Natural killer cell (primary cell): ENCODE results near the gene KIDINS220. TPM values are rescaled to one million over a fixed set of nuclear protein-coding genes. Genes with fewer than 3 reads are reported as not detected.
A peak's percentile ranks its signal among the peaks of the same experiment; 100 is the strongest.

Source experiments
- ATAC-seq, 3 donors: fragments of 150-1000 bp in 2 of 3; fragments of 200-7000 bp in 1 of 3; cut with Tn5 transposase; 1 replicate in 1 of 3; 2 replicates in 2 of 3; pipeline ENCODE4 v1.10.0; 2021; ENCODE audit warnings: mild to moderate bottlenecking in 2 of 3, moderate library complexity in 2 of 3
- DNase-seq, 2 donors: peaks; one replicate each; pipeline versions ENCODE4 v3.0.0 to v3.0.0-alpha.2; 2013 to 2021; ENCODE audit warnings: mixed read lengths in 1 of 2
- H3K27ac ChIP-seq: one replicate; pipeline ENCODE4 v1.5.1; 2013; ENCODE audit warnings: mild to moderate bottlenecking, low read length
- H3K27me3 ChIP-seq: one replicate; pipeline ENCODE4 v1.6.1; 2013; ENCODE audit warnings: low read length; ENCODE audit not compliant: control insufficient read depth, insufficient read depth
- H3K36me3 ChIP-seq: one replicate; pipeline ENCODE4 v1.6.1; 2013; ENCODE audit warnings: low read length; ENCODE audit not compliant: control insufficient read depth, insufficient read depth
- H3K4me1 ChIP-seq: one replicate; pipeline ENCODE4 v1.6.1; 2013; ENCODE audit warnings: low read length; ENCODE audit not compliant: control insufficient read depth, insufficient read depth
- H3K4me3 ChIP-seq: one replicate; pipeline ENCODE4 v1.5.1; 2013; ENCODE audit warnings: low read length
- H3K9me3 ChIP-seq: one replicate; pipeline ENCODE4 v1.6.1; 2013; ENCODE audit warnings: low read length; ENCODE audit not compliant: control insufficient read depth, insufficient read depth
- H3K27ac Mint-ChIP-seq, 2 donors: one replicate each; pipeline ENCODE4 v1.8.0; 2022; ENCODE audit warnings: mild to moderate bottlenecking in 2 of 2, mixed read lengths in 2 of 2, moderate library complexity in 1 of 2
- H3K27me3 Mint-ChIP-seq, 2 donors: one replicate each; pipeline ENCODE4 v1.8.0; 2022; ENCODE audit warnings: low read depth in 2 of 2, mixed read lengths in 2 of 2
- H3K36me3 Mint-ChIP-seq: one replicate; pipeline ENCODE4 v1.8.0; 2022; ENCODE audit warnings: mixed read lengths
- H3K4me1 Mint-ChIP-seq, 2 donors: one replicate each; pipeline ENCODE4 v1.8.0; 2022; ENCODE audit warnings: mixed read lengths in 2 of 2
- H3K4me3 Mint-ChIP-seq: one replicate; pipeline ENCODE4 v1.8.0; 2022; ENCODE audit warnings: mild to moderate bottlenecking, moderate library complexity, mixed read lengths
- H3K9me3 Mint-ChIP-seq, 2 donors: one replicate each; pipeline ENCODE4 v1.8.0; 2022; ENCODE audit warnings: mixed read lengths in 2 of 2
- CTCF ChIP-seq: fragments of 200-600 bp; IDR thresholded peaks from one replicate; pipeline ENCODE4 v1.8.0; 2022; ENCODE audit warnings: antibody characterized with exemption
- WGBS: methylation state at CpG from one replicate; pipeline ENCODE4 v1.1.7; 2013; ENCODE audit warnings: missing lambda C conversion rate; ENCODE audit not compliant: insufficient coverage; 5-methylcytosine and 5-hydroxymethylcytosine counted together
- intact Hi-C: fragments of 100-400 bp; cut with micrococcal nuclease; formaldehyde crosslinking; loops from one replicate; pipeline ENCODE4 v1.14.2; 2022
- total RNA-seq, 4 donors: library from RNA; stranded (reverse); fragments of 120-200 nt in 1 of 4; gene quantifications; one replicate each; pipeline versions ENCODE4 v1.2.3 to v1.2.4, GENCODE V29; 2013 to 2022

KIDINS220 gene
- total RNA-seq, 3 donors from 2014 or later (not counting 1 experiment from before 2014, with no cell fraction given): 54.1 to 84.2 (median 71.5) TPM

GRCh38 chr2:8691859-8692437, 145.5 kb downstream of the KIDINS220 start:
- Histone ChIP-seq H3K4me1 (peaks cover 9% of the 10 kb centered on the region), H3K4me3 (no peak overlapping the region), H3K27ac (no peak overlapping the region), H3K27me3 (peaks cover 3% of the 10 kb centered on the region), H3K36me3 (no peaks in the 10 kb centered on the region), H3K9me3 (no peaks in the 10 kb centered on the region)
- Mint-ChIP-seq H3K36me3 (no peaks in the 10 kb centered on the region), H3K4me1 (peaks cover 4 to 10% of the 10 kb centered on the region in 2 donors), H3K27me3 (peaks cover 6 to 16% of the 10 kb centered on the region in 2 donors), H3K27ac (no peak overlapping the region), H3K9me3 (no peaks in the 10 kb centered on the region), H3K4me3 (no peak overlapping the region)
- intact Hi-C loops: no loop called here
- ATAC-seq (no peak), DNase-seq (no peak)
- no peak for TF ChIP-seq CTCF
- 98% methylated on average over 8 of the region's 9 CpGs for WGBS

DNA sequence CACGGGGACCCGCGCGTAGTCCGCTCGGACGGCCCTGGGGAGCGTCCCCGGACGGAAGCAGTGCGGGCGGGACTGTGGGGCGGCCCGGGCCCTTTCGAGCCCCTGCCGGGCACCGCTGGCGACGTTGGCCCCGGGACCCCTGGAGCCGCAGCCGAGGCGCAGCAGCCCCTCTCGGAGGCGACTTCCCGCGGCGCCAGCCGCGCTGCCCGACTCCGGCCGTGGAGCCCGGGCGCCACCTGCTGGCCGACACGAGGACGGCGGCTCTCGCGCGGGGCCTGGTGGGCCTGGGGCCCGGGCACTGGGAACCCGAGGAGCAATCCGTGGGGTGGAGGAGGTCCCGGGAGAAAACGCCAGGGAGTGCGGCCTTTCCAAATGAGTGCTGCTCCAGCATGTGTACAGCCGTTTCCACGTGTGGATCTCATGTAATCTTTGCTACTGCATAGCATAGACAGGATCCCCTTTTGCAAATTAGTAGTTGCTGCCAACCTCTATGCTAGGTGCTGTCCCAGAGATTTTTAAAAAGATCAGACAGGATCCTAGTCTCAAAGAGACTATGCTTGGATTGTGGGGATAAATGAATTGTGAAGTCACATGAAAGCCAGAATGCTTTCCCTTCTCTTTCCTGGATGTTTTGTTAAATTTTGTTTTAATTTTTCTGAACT, 151.6 kb downstream of the KIDINS220 start:
- H3K4me3 ChIP-seq: peak overlapping the region; percentile 80
- H3K27me3 ChIP-seq: no peaks in the 10 kb centered on the region
- DNase-seq (peak; percentile 86 to 87), ATAC-seq (peak; percentile 27 to 54 (median 35))
- H3K36me3 ChIP-seq: peaks cover 2% of the 10 kb centered on the region
- H3K9me3 ChIP-seq: no peaks in the 10 kb centered on the region
- TF ChIP-seq CTCF: peak; percentile 99
- WGBS: under 1% methylated on average over 50 of the region's 50 CpGs
- Mint-ChIP-seq H3K9me3 (no peaks in the 10 kb centered on the region), H3K4me1 (peaks cover 33 to 37% of the 10 kb centered on the region in 2 donors), H3K27ac (peak overlapping the region; percentile 54 to 79), H3K36me3 (peaks cover 20% of the 10 kb centered on the region), H3K4me3 (peak overlapping the region; percentile 84), H3K27me3 (peaks cover 0 to under 1% of the 10 kb centered on the region in 2 donors)
- peaks cover 9% of the 10 kb centered on the region for H3K4me1 ChIP-seq
- peak overlapping the region; percentile 51 for H3K27ac ChIP-seq
- intact Hi-C loops: loop anchor here (1.0 to 10.0 kb wide), 2 partner anchors 681 to 1259 kb away; no protein-coding TSS in a partner anchor

DNA sequence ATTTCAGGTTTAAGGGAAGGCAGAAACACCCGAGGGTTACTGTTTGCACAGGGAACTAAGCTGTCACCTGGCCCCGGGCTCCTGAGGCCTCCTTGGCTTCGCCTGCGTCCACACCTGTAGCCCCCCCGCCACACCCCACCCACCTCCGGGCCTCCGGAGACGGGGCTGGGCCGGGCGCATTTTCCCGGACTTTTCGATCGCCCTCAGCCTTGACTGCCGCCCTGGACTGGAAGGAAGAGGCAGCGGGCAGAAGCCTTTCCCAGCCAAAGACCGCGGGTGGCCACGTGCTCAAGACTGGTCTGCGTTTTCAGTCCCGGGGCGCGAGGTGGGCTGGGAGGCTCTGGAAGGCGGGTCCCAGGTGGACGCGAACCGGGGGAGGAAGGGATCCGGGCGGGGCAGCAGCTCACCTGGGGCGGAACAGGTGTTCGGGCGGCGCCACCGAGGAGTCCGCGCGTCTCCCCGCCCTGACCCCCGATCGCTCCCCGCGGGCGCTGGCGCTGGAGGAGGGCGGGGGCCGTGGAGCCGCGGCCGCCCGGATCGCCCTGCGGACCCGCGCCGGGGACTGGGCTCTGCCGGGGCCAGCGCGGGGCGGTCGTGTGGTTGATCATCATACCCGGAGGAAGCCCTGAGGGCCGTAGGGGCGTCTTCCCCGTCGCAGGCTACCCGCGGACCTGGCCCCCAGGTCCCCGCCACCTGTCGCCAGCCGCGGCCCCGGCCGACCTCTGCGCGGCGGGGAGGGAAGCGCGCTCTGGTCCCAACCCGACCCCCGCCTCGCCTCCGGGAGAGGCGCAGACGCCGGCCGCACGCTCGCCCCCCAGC, 152.3 kb downstream of the KIDINS220 start:
- intact Hi-C loops: loop anchor here (5.0 to 10.0 kb wide), 6 partner anchors 143 to 938 kb away; no protein-coding TSS in a partner anchor
- H3K36me3 ChIP-seq: peaks cover 2% of the 10 kb centered on the region
- peaks cover 20% of the 10 kb centered on the region for H3K36me3 Mint-ChIP-seq
- no peaks in the 10 kb centered on the region for H3K9me3 Mint-ChIP-seq
- ATAC-seq: peak in 1 of 3 donors; percentile 0
- WGBS: under 1% methylated on average over 87 of the region's 87 CpGs
- peak overlapping the region; percentile 80 for H3K4me3 ChIP-seq
- no peaks in the 10 kb centered on the region for H3K9me3 ChIP-seq
- no peaks in the 10 kb centered on the region for H3K27me3 Mint-ChIP-seq
- no peaks in the 10 kb centered on the region for H3K27me3 ChIP-seq
- H3K4me1 ChIP-seq: peaks cover 13% of the 10 kb centered on the region
- no peak for TF ChIP-seq CTCF
- peak overlapping the region; percentile 72 for H3K27ac ChIP-seq
- H3K27ac Mint-ChIP-seq: peak overlapping the region; percentile 97 to 98
- DNase-seq: peak in 1 of 2 donors; percentile 56
- H3K4me3 Mint-ChIP-seq: peak overlapping the region; percentile 99
- H3K4me1 Mint-ChIP-seq: peaks cover 35 to 40% of the 10 kb centered on the region in 2 donors
